ENCODE data around the gene DBP. TPM values are rescaled to one million over a fixed set of nuclear protein-coding genes. Genes with fewer than 3 reads are reported as not detected.

DBP gene
- total and polyA plus RNA-seq, 9 donors, result 19.7 to 69.8 (median 29.0) TPM

- peak in 2 of 5 donors; percentile 52 to 60 for DNase-seq
- Histone ChIP-seq H3K36me3 (no peaks in the 10 kb centered on the region), H3K9me3 (no peaks in the 10 kb centered on the region), H3K27ac (peak overlapping the region in 1 of 2 donors; percentile 89), H3K27me3 (no peaks in the 10 kb centered on the region), H3K4me1 (ENCODE audit: insufficient read depth) (peaks cover 8% of the 10 kb centered on the region), H3K4me3 (no peak overlapping the region)
- 72 to 75% (median 73%) methylated on average over 33 of the region's 33 CpGs for WGBS, 3 donors
- intact Hi-C loops (cut with DNase I), result loop anchor here in 1 of 4 donors (10.0 kb wide), 1 partner anchor 75 kb away; the partner anchor contains the start of gene MAMSTR
- TF ChIP-seq, protein P1, sequence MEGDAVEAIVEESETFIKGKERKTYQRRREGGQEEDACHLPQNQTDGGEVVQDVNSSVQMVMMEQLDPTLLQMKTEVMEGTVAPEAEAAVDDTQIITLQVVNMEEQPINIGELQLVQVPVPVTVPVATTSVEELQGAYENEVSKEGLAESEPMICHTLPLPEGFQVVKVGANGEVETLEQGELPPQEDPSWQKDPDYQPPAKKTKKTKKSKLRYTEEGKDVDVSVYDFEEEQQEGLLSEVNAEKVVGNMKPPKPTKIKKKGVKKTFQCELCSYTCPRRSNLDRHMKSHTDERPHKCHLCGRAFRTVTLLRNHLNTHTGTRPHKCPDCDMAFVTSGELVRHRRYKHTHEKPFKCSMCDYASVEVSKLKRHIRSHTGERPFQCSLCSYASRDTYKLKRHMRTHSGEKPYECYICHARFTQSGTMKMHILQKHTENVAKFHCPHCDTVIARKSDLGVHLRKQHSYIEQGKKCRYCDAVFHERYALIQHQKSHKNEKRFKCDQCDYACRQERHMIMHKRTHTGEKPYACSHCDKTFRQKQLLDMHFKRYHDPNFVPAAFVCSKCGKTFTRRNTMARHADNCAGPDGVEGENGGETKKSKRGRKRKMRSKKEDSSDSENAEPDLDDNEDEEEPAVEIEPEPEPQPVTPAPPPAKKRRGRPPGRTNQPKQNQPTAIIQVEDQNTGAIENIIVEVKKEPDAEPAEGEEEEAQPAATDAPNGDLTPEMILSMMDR (IDR thresholded peaks at IDR 0.05), result no peak
Observed at GRCh38 chr19:48639483-48640375, 2.5 kb upstream of the DBP start.

DNA sequence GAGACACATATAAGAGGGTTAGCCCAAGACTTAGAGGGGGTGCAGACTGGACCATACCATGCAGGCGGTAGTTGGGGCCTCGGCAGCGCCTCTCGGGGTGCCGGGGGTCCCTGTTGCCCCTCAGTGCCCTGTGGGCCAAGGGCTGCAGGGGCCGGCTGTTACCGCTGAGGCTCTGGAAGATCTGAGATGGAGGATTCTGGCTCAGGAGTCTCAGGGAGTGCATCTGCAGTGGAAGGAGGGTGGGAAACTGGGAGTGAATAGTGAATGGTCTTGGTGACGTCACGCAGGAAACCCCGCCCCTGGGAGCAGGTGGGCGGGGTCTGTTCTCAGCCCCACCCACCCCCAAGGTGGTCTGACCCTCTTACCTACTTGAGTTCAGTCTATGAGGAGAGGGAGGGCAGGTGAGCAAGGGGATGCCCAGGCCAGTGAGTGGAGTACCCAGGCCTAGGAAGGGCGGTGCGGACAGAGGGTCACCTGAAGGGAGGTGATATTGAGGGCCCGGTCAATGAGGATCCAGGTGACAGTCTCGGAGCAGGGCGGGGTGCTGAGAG lies 1.7 kb upstream of the DBP start:
- TF ChIP-seq, protein P1 (IDR thresholded peaks at IDR 0.05), result no peak
- no peak for TF ChIP-seq POLR2A (IDR thresholded peaks at IDR 0.05)
- no peak for TF ChIP-seq EP300 (IDR thresholded peaks at IDR 0.05)
- Histone ChIP-seq H3K4me3 (no peak overlapping the region), H3K36me3 (no peaks in the 10 kb centered on the region), H3K9me3 (no peaks in the 10 kb centered on the region), H3K4me1 (ENCODE audit: insufficient read depth) (peaks cover 7% of the 10 kb centered on the region), H3K27ac (peak overlapping the region; percentile 89 to 93), H3K27me3 (no peaks in the 10 kb centered on the region)
- 71 to 73% (median 71%) methylated on average over 16 of the region's 16 CpGs for WGBS, 3 donors
- intact Hi-C loops (cut with DNase I), result no loop called here
- DNase-seq, result peak in 4 of 5 donors; percentile 57 to 77 (median 70)

- Histone ChIP-seq H3K4me3 (peak overlapping the region; percentile 51), H3K4me1 (ENCODE audit: insufficient read depth) (peaks cover 10% of the 10 kb centered on the region), H3K27me3 (no peaks in the 10 kb centered on the region), H3K27ac (peak overlapping the region; percentile 89 to 93), H3K9me3 (no peaks in the 10 kb centered on the region), H3K36me3 (no peaks in the 10 kb centered on the region)
- DNase-seq, result peak; percentile 87 to 92 (median 88)
- WGBS, 3 donors, result 7% methylated on average over 29 of the region's 29 CpGs
- intact Hi-C loops (cut with DNase I), result no loop called here
- TF ChIP-seq, protein P1 (IDR thresholded peaks at IDR 0.05), result peak in 2 of 3 donors; percentile 15 to 23
- TF ChIP-seq POLR2A (IDR thresholded peaks at IDR 0.05), result peak; percentile 61
- no peak for TF ChIP-seq EP300 (IDR thresholded peaks at IDR 0.05)
Observed at GRCh38 chr19:48637948-48638830, 1.0 kb upstream of the DBP start.

- Histone ChIP-seq H3K36me3 (no peaks in the 10 kb centered on the region), H3K4me1 (ENCODE audit: insufficient read depth) (peaks cover 13% of the 10 kb centered on the region), H3K4me3 (peak overlapping the region; percentile 60), H3K27me3 (no peaks in the 10 kb centered on the region), H3K27ac (peak overlapping the region; percentile 89 to 93), H3K9me3 (no peaks in the 10 kb centered on the region)
- intact Hi-C loops (cut with DNase I), result no loop called here
- peak; percentile 63 for TF ChIP-seq EP300 (IDR thresholded peaks at IDR 0.05)
- TF ChIP-seq POLR2A (IDR thresholded peaks at IDR 0.05), result peak; percentile 6
- TF ChIP-seq, protein P1 (IDR thresholded peaks at IDR 0.05), result no peak
- DNase-seq, result peak; percentile 99 to 100 (median 100)
- WGBS, 3 donors, result 0 to 1% (median 1%) methylated on average over 38 of the region's 38 CpGs
Observed at GRCh38 chr19:48637449-48637947, 319 bp upstream of the DBP start.

Measured in ovary (tissue), 9 donors.